ENCODE measurements around the gene CCDC8. TPM values are rescaled to one million over a fixed set of nuclear protein-coding genes. Genes with fewer than 3 reads are reported as not detected.

CCDC8 gene
- polyA plus RNA-seq, 4 donors: 1.1 to 50.9 (median 2.0) TPM; not detected in 1

GRCh38 chr19:46371371-46371901 is 41.9 kb downstream of the CCDC8 start:
- DNase-seq: no peak
- peaks cover 0 to 6% (median 0%) of the 10 kb centered on the region in 3 donors for H3K4me1 ChIP-seq (ENCODE audit: control insufficient read depth in 3 of 3, insufficient read depth in 2 of 3, low read depth in 1 of 3, low read length in 2 of 3)
- H3K36me3 ChIP-seq (ENCODE audit: control insufficient read depth in 3 of 3, insufficient read depth in 2 of 3, low read depth in 1 of 3, low read length in 3 of 3): peaks cover 0 to 76% (median 6%) of the 10 kb centered on the region in 3 donors
- no peak for FAIRE-seq
- WGBS, 3 donors: 72 to 89% (median 79%) methylated on average over 10 of the region's 10 CpGs
- no peaks in the 10 kb centered on the region for H3K27me3 ChIP-seq (ENCODE audit: control insufficient read depth in 3 of 3, insufficient read depth in 3 of 3, low read length in 3 of 3)
- no peak overlapping the region for H3K27ac ChIP-seq (ENCODE audit: low read depth in 1 of 3, low read length in 2 of 3)
- H3K4me3 ChIP-seq (ENCODE audit: low read depth in 1 of 3, low read length in 3 of 3): no peak overlapping the region
- H3K9me3 ChIP-seq (ENCODE audit: control insufficient read depth in 2 of 2, insufficient read depth in 1 of 2, low read depth in 1 of 2, low read length in 1 of 2): no peaks in the 10 kb centered on the region

GRCh38 chr19:46369817-46370216 is 43.5 kb downstream of the CCDC8 start:
- H3K27me3 ChIP-seq (ENCODE audit: control insufficient read depth in 3 of 3, insufficient read depth in 3 of 3, low read length in 3 of 3): no peaks in the 10 kb centered on the region
- DNase-seq: no peak
- peaks cover 0 to 6% (median 0%) of the 10 kb centered on the region in 3 donors for H3K4me1 ChIP-seq (ENCODE audit: control insufficient read depth in 3 of 3, insufficient read depth in 2 of 3, low read depth in 1 of 3, low read length in 2 of 3)
- H3K9me3 ChIP-seq (ENCODE audit: control insufficient read depth in 2 of 2, insufficient read depth in 1 of 2, low read depth in 1 of 2, low read length in 1 of 2): no peaks in the 10 kb centered on the region
- H3K4me3 ChIP-seq (ENCODE audit: low read depth in 1 of 3, low read length in 3 of 3): no peak overlapping the region
- H3K36me3 ChIP-seq (ENCODE audit: control insufficient read depth in 3 of 3, insufficient read depth in 2 of 3, low read depth in 1 of 3, low read length in 3 of 3): peaks cover 0 to 76% (median 5%) of the 10 kb centered on the region in 3 donors
- no peak overlapping the region for H3K27ac ChIP-seq (ENCODE audit: low read depth in 1 of 3, low read length in 2 of 3)
- no peak for FAIRE-seq
- WGBS, 3 donors: 82 to 87% (median 85%) methylated on average over 3 to 7 of the region's 7 CpGs

GRCh38 chr19:46368116-46368515 is 45.2 kb downstream of the CCDC8 start:
- no peaks in the 10 kb centered on the region for H3K27me3 ChIP-seq (ENCODE audit: control insufficient read depth in 3 of 3, insufficient read depth in 3 of 3, low read length in 3 of 3)
- H3K27ac ChIP-seq (ENCODE audit: low read depth in 1 of 3, low read length in 2 of 3): no peak overlapping the region
- peaks cover 3 to 69% (median 5%) of the 10 kb centered on the region in 3 donors for H3K36me3 ChIP-seq (ENCODE audit: control insufficient read depth in 3 of 3, insufficient read depth in 2 of 3, low read depth in 1 of 3, low read length in 3 of 3)
- FAIRE-seq: no peak
- 90 to 96% (median 94%) methylated on average over 7 of the region's 7 CpGs for WGBS, 3 donors
- no peaks in the 10 kb centered on the region for H3K4me1 ChIP-seq (ENCODE audit: control insufficient read depth in 3 of 3, insufficient read depth in 2 of 3, low read depth in 1 of 3, low read length in 2 of 3)
- no peak for DNase-seq
- H3K4me3 ChIP-seq (ENCODE audit: low read depth in 1 of 3, low read length in 3 of 3): no peak overlapping the region
- no peaks in the 10 kb centered on the region for H3K9me3 ChIP-seq (ENCODE audit: control insufficient read depth in 2 of 2, insufficient read depth in 1 of 2, low read depth in 1 of 2, low read length in 1 of 2)

GRCh38 chr19:46367426-46367825 is 45.9 kb downstream of the CCDC8 start:
- no peaks in the 10 kb centered on the region for H3K9me3 ChIP-seq (ENCODE audit: control insufficient read depth in 2 of 2, insufficient read depth in 1 of 2, low read depth in 1 of 2, low read length in 1 of 2)
- FAIRE-seq (no peak), DNase-seq (no peak)
- peaks cover 3 to 63% (median 5%) of the 10 kb centered on the region in 3 donors for H3K36me3 ChIP-seq (ENCODE audit: control insufficient read depth in 3 of 3, insufficient read depth in 2 of 3, low read depth in 1 of 3, low read length in 3 of 3)
- no peak overlapping the region for H3K27ac ChIP-seq (ENCODE audit: low read depth in 1 of 3, low read length in 2 of 3)
- H3K4me1 ChIP-seq (ENCODE audit: control insufficient read depth in 3 of 3, insufficient read depth in 2 of 3, low read depth in 1 of 3, low read length in 2 of 3): no peaks in the 10 kb centered on the region
- H3K27me3 ChIP-seq (ENCODE audit: control insufficient read depth in 3 of 3, insufficient read depth in 3 of 3, low read length in 3 of 3): no peaks in the 10 kb centered on the region
- WGBS, 3 donors: 88 to 97% (median 97%) methylated on average over 5 of the region's 5 CpGs
- H3K4me3 ChIP-seq (ENCODE audit: low read depth in 1 of 3, low read length in 3 of 3): no peak overlapping the region

- no peaks in the 10 kb centered on the region for H3K27me3 ChIP-seq (ENCODE audit: control insufficient read depth in 3 of 3, insufficient read depth in 3 of 3, low read length in 3 of 3)
- peaks cover 3 to 57% (median 3%) of the 10 kb centered on the region in 3 donors for H3K36me3 ChIP-seq (ENCODE audit: control insufficient read depth in 3 of 3, insufficient read depth in 2 of 3, low read depth in 1 of 3, low read length in 3 of 3)
- H3K9me3 ChIP-seq (ENCODE audit: control insufficient read depth in 2 of 2, insufficient read depth in 1 of 2, low read depth in 1 of 2, low read length in 1 of 2): no peaks in the 10 kb centered on the region
- H3K4me1 ChIP-seq (ENCODE audit: control insufficient read depth in 3 of 3, insufficient read depth in 2 of 3, low read depth in 1 of 3, low read length in 2 of 3): no peaks in the 10 kb centered on the region
- no peak for DNase-seq
- no peak overlapping the region for H3K4me3 ChIP-seq (ENCODE audit: low read depth in 1 of 3, low read length in 3 of 3)
- no peak for FAIRE-seq
- H3K27ac ChIP-seq (ENCODE audit: low read depth in 1 of 3, low read length in 2 of 3): no peak overlapping the region
- WGBS, 3 donors: 79 to 87% (median 82%) methylated on average over 9 of the region's 9 CpGs
Measured at GRCh38 chr19:46366620-46367292, 46.6 kb downstream of the CCDC8 start.

- Histone ChIP-seq H3K27ac (ENCODE audit: low read depth in 1 of 3, low read length in 2 of 3) (no peak overlapping the region), H3K36me3 (ENCODE audit: control insufficient read depth in 3 of 3, insufficient read depth in 2 of 3, low read depth in 1 of 3, low read length in 3 of 3) (peaks cover 2 to 48% (median 3%) of the 10 kb centered on the region in 3 donors), H3K4me1 (ENCODE audit: control insufficient read depth in 3 of 3, insufficient read depth in 2 of 3, low read depth in 1 of 3, low read length in 2 of 3) (no peaks in the 10 kb centered on the region), H3K4me3 (ENCODE audit: low read depth in 1 of 3, low read length in 3 of 3) (no peak overlapping the region), H3K9me3 (ENCODE audit: control insufficient read depth in 2 of 2, insufficient read depth in 1 of 2, low read depth in 1 of 2, low read length in 1 of 2) (no peaks in the 10 kb centered on the region), H3K27me3 (ENCODE audit: control insufficient read depth in 3 of 3, insufficient read depth in 3 of 3, low read length in 3 of 3) (no peaks in the 10 kb centered on the region)
- no peak for FAIRE-seq
- DNase-seq: no peak
- 89 to 92% (median 91%) methylated on average over 4 of the region's 4 CpGs for WGBS, 3 donors
Measured at GRCh38 chr19:46365561-46365960, 47.8 kb downstream of the CCDC8 start.

GRCh38 chr19:46364359-46364758 is 49.0 kb downstream of the CCDC8 start:
- H3K36me3 ChIP-seq (ENCODE audit: control insufficient read depth in 3 of 3, insufficient read depth in 2 of 3, low read depth in 1 of 3, low read length in 3 of 3): peaks cover 2 to 43% (median 3%) of the 10 kb centered on the region in 3 donors
- no peaks in the 10 kb centered on the region for H3K9me3 ChIP-seq (ENCODE audit: control insufficient read depth in 2 of 2, insufficient read depth in 1 of 2, low read depth in 1 of 2, low read length in 1 of 2)
- no peak overlapping the region for H3K4me3 ChIP-seq (ENCODE audit: low read depth in 1 of 3, low read length in 3 of 3)
- H3K27ac ChIP-seq (ENCODE audit: low read depth in 1 of 3, low read length in 2 of 3): no peak overlapping the region
- 90 to 93% (median 92%) methylated on average over 2 of the region's 2 CpGs for WGBS, 3 donors
- H3K4me1 ChIP-seq (ENCODE audit: control insufficient read depth in 3 of 3, insufficient read depth in 2 of 3, low read depth in 1 of 3, low read length in 2 of 3): no peaks in the 10 kb centered on the region
- FAIRE-seq: no peak
- H3K27me3 ChIP-seq (ENCODE audit: control insufficient read depth in 3 of 3, insufficient read depth in 3 of 3, low read length in 3 of 3): no peaks in the 10 kb centered on the region
- DNase-seq: no peak

- H3K36me3 ChIP-seq (ENCODE audit: control insufficient read depth in 3 of 3, insufficient read depth in 2 of 3, low read depth in 1 of 3, low read length in 3 of 3): peaks cover 3 to 37% (median 5%) of the 10 kb centered on the region in 3 donors
- H3K27me3 ChIP-seq (ENCODE audit: control insufficient read depth in 3 of 3, insufficient read depth in 3 of 3, low read length in 3 of 3): no peaks in the 10 kb centered on the region
- no peak for FAIRE-seq
- no peak overlapping the region for H3K4me3 ChIP-seq (ENCODE audit: low read depth in 1 of 3, low read length in 3 of 3)
- 54 to 72% (median 59%) methylated on average over 2 of the region's 2 CpGs for WGBS, 3 donors
- H3K4me1 ChIP-seq (ENCODE audit: control insufficient read depth in 3 of 3, insufficient read depth in 2 of 3, low read depth in 1 of 3, low read length in 2 of 3): peaks cover 0 to 12% (median 5%) of the 10 kb centered on the region in 3 donors
- H3K9me3 ChIP-seq (ENCODE audit: control insufficient read depth in 2 of 2, insufficient read depth in 1 of 2, low read depth in 1 of 2, low read length in 1 of 2): no peaks in the 10 kb centered on the region
- H3K27ac ChIP-seq (ENCODE audit: low read depth in 1 of 3, low read length in 2 of 3): no peak overlapping the region
- DNase-seq: peak in 1 of 2 donors; percentile 27
Measured at GRCh38 chr19:46361915-46362314, 51.4 kb downstream of the CCDC8 start.

All from small intestine (tissue), 7 donors.